OCI-M1 (cell line): ENCODE data around the gene B3GALT5.
"Not testable (repeated sequence)": the region's sequence is repeated elsewhere in the genome, so short reads cannot be mapped to it uniquely, and the experiment has no call there.

Experiments used
- DNase-seq: peaks from one replicate; lab custom pipeline; 2025; lab: John Stamatoyannopoulos, UW

B3GALT5 gene

GRCh38 chr21:39667353-39667891 lies 54.7 kb downstream of the B3GALT5 start:
- no peak for DNase-seq

GRCh38 chr21:39668369-39668768 lies 55.6 kb downstream of the B3GALT5 start:
- DNase-seq, result no peak

GRCh38 chr21:39669485-39669884 lies 56.7 kb downstream of the B3GALT5 start:
- DNase-seq, result no peak

- no peak for DNase-seq
Measured at GRCh38 chr21:39669976-39670661, 57.4 kb downstream of the B3GALT5 start.

- DNase-seq, result peak; percentile 16
Measured at GRCh38 chr21:39670701-39671100, 58.0 kb downstream of the B3GALT5 start.

- no peak for DNase-seq
Measured at GRCh38 chr21:39671986-39672385, 59.2 kb downstream of the B3GALT5 start.

- DNase-seq, result no peak
Measured at GRCh38 chr21:39673163-39673562, 60.4 kb downstream of the B3GALT5 start.

GRCh38 chr21:39673736-39674135 lies 61.0 kb downstream of the B3GALT5 start:
- DNase-seq, result no peak

GRCh38 chr21:39674801-39675200 lies 62.1 kb downstream of the B3GALT5 start:
- DNase-seq, result no peak

- DNase-seq, result no peak
Measured at GRCh38 chr21:39675590-39675989, 62.9 kb downstream of the B3GALT5 start.

- DNase-seq, result no peak
Measured at GRCh38 chr21:39675993-39676661, 63.4 kb downstream of the B3GALT5 start.

GRCh38 chr21:39680216-39680615 lies 67.5 kb downstream of the B3GALT5 start:
- no peak for DNase-seq

- DNase-seq, result no peak
Measured at GRCh38 chr21:39681257-39681656, 68.5 kb downstream of the B3GALT5 start.

- DNase-seq, result no peak
Measured at GRCh38 chr21:39681845-39682244, 69.1 kb downstream of the B3GALT5 start.

GRCh38 chr21:39685236-39685635 lies 72.5 kb downstream of the B3GALT5 start:
- no peak for DNase-seq

- DNase-seq, result no peak
Measured at GRCh38 chr21:39685991-39686390, 73.3 kb downstream of the B3GALT5 start.

GRCh38 chr21:39686646-39687468 lies 74.1 kb downstream of the B3GALT5 start:
- no peak for DNase-seq

- DNase-seq, result no peak
Measured at GRCh38 chr21:39688010-39688409, 75.3 kb downstream of the B3GALT5 start.

GRCh38 chr21:39689860-39690259 lies 77.1 kb downstream of the B3GALT5 start:
- DNase-seq, result not testable (repeated sequence)

- no peak for DNase-seq
Measured at GRCh38 chr21:39690454-39690853, 77.7 kb downstream of the B3GALT5 start.

- no peak for DNase-seq
Measured at GRCh38 chr21:39694750-39695149, 82.0 kb downstream of the B3GALT5 start.

- DNase-seq, result no peak
Measured at GRCh38 chr21:39696196-39696595, 83.5 kb downstream of the B3GALT5 start.

GRCh38 chr21:39696618-39697017 lies 83.9 kb downstream of the B3GALT5 start:
- DNase-seq, result no peak
